GM21367 (cell line): ENCODE measurements around the gene CDC45.

ENCODE experiments used
- ATAC-seq: cut with Tn5 transposase; IDR thresholded peaks from one replicate; pipeline ENCODE4 v1.9.1; 2021; ENCODE audit not compliant: unreplicated experiment

The CDC45 gene

GRCh38 chr22:19447330-19448075 lies 32.2 kb upstream of the CDC45 start, which contains the start of gene C22orf39:
Gene C22orf39 (minus strand): TSS chr22:19447711. CDS start chr22:19447688, 23 bp downstream.
- peak; percentile 71 for ATAC-seq

- ATAC-seq, result peak; percentile 22
These were observed 31.6 kb upstream of the CDC45 start for GRCh38 chr22:19448076-19448607.

GRCh38 chr22:19448739-19449421 lies 30.8 kb upstream of the CDC45 start:
- ATAC-seq, result no peak

GRCh38 chr22:19449422-19449767 lies 30.3 kb upstream of the CDC45 start:
- ATAC-seq, result no peak

GRCh38 chr22:19450363-19451175 lies 29.2 kb upstream of the CDC45 start:
- ATAC-seq, result no peak

GRCh38 chr22:19451570-19451969 lies 28.1 kb upstream of the CDC45 start:
- no peak for ATAC-seq

- ATAC-seq, result no peak
These were observed 26.0 kb upstream of the CDC45 start for GRCh38 chr22:19453718-19454117.

GRCh38 chr22:19454156-19454555 lies 25.6 kb upstream of the CDC45 start:
- no peak for ATAC-seq

GRCh38 chr22:19455033-19455432 lies 24.7 kb upstream of the CDC45 start:
- no peak for ATAC-seq

- no peak for ATAC-seq
These were observed 23.9 kb upstream of the CDC45 start for GRCh38 chr22:19455585-19456370.

GRCh38 chr22:19456541-19456940 lies 23.2 kb upstream of the CDC45 start:
- ATAC-seq, result no peak

- ATAC-seq, result no peak
These were observed 21.8 kb upstream of the CDC45 start for GRCh38 chr22:19457828-19458428.

- ATAC-seq, result no peak
These were observed 19.7 kb upstream of the CDC45 start for GRCh38 chr22:19460036-19460435.

- ATAC-seq, result no peak
These were observed 18.2 kb upstream of the CDC45 start for GRCh38 chr22:19461506-19461905.

GRCh38 chr22:19463008-19463407 lies 16.7 kb upstream of the CDC45 start:
- ATAC-seq, result no peak

GRCh38 chr22:19463491-19464469 lies 15.9 kb upstream of the CDC45 start:
- no peak for ATAC-seq

- ATAC-seq, result no peak
These were observed 15.2 kb upstream of the CDC45 start for GRCh38 chr22:19464546-19464945.

- no peak for ATAC-seq
These were observed 14.7 kb upstream of the CDC45 start for GRCh38 chr22:19464975-19465374.

GRCh38 chr22:19466126-19466716 lies 13.5 kb upstream of the CDC45 start:
- no peak for ATAC-seq
